T-helper 2 cell treated with Interferon-gamma antibody and Interleukin-4, amounts not matched to agents 5 μg/mL and 100 μg/mL, for 36 hours (primary cell): Measurements from ENCODE around the gene UNKL.

Source experiments
- DNase-seq: peaks from one replicate; pipeline ENCODE4 v3.0.0; 2021; ENCODE audit warnings: low spot score
- H3K27ac Mint-ChIP-seq: one replicate; pipeline ENCODE4 v1.8.0; 2021; ENCODE audit warnings: mild to moderate bottlenecking, mixed read lengths
- H3K27me3 Mint-ChIP-seq: one replicate; pipeline ENCODE4 v1.8.0; 2021; ENCODE audit warnings: low read depth, mixed read lengths
- H3K36me3 Mint-ChIP-seq: one replicate; pipeline ENCODE4 v1.8.0; 2021; ENCODE audit warnings: low read depth, mixed read lengths
- H3K4me1 Mint-ChIP-seq: one replicate; pipeline ENCODE4 v1.8.0; 2021; ENCODE audit warnings: low read depth, mixed read lengths
- H3K4me3 Mint-ChIP-seq: one replicate; pipeline ENCODE4 v1.8.0; 2022; ENCODE audit warnings: mild to moderate bottlenecking, moderate library complexity, mixed read lengths
- H3K9me3 Mint-ChIP-seq: one replicate; pipeline ENCODE4 v1.8.0; 2021; ENCODE audit warnings: mixed read lengths

The UNKL gene

GRCh38 chr16:1346422-1347285, 67.8 kb downstream of the UNKL start:
- peaks cover 17% of the 10 kb centered on the region for H3K4me1 Mint-ChIP-seq
- no peak overlapping the region for H3K4me3 Mint-ChIP-seq
- H3K9me3 Mint-ChIP-seq, result no peaks in the 10 kb centered on the region
- no peak for DNase-seq
- no peak overlapping the region for H3K27ac Mint-ChIP-seq
- H3K36me3 Mint-ChIP-seq, result no peaks in the 10 kb centered on the region
- H3K27me3 Mint-ChIP-seq, result no peaks in the 10 kb centered on the region

GRCh38 chr16:1345651-1346421, 68.7 kb downstream of the UNKL start:
- Mint-ChIP-seq H3K36me3 (no peaks in the 10 kb centered on the region), H3K4me3 (no peak overlapping the region)

GRCh38 chr16:1345087-1345486, 69.4 kb downstream of the UNKL start:
- no peak overlapping the region for H3K4me3 Mint-ChIP-seq
- H3K4me1 Mint-ChIP-seq, result peaks cover 11% of the 10 kb centered on the region
- H3K27ac Mint-ChIP-seq, result no peak overlapping the region
- no peaks in the 10 kb centered on the region for H3K36me3 Mint-ChIP-seq
- H3K27me3 Mint-ChIP-seq, result no peaks in the 10 kb centered on the region
- H3K9me3 Mint-ChIP-seq, result no peaks in the 10 kb centered on the region
- no peak for DNase-seq

More at GRCh38 chr16:1345651-1346421, 68.7 kb downstream of the UNKL start:
- no peak for DNase-seq
- H3K4me1 Mint-ChIP-seq, result peaks cover 17% of the 10 kb centered on the region
- no peak overlapping the region for H3K27ac Mint-ChIP-seq
- H3K9me3 Mint-ChIP-seq, result no peaks in the 10 kb centered on the region
- no peaks in the 10 kb centered on the region for H3K27me3 Mint-ChIP-seq

- H3K36me3 Mint-ChIP-seq, result no peaks in the 10 kb centered on the region
- no peak overlapping the region for H3K27ac Mint-ChIP-seq
- no peak overlapping the region for H3K4me3 Mint-ChIP-seq
- no peaks in the 10 kb centered on the region for H3K27me3 Mint-ChIP-seq
- peaks cover 9% of the 10 kb centered on the region for H3K4me1 Mint-ChIP-seq
- no peak for DNase-seq
- no peaks in the 10 kb centered on the region for H3K9me3 Mint-ChIP-seq
These were observed 70.0 kb downstream of the UNKL start for GRCh38 chr16:1344499-1344898.

GRCh38 chr16:1343428-1344242, 70.9 kb downstream of the UNKL start:
- DNase-seq, result no peak
- H3K27ac Mint-ChIP-seq, result peak overlapping the region; percentile 53
- H3K9me3 Mint-ChIP-seq, result no peaks in the 10 kb centered on the region
- peak overlapping the region; percentile 76 for H3K4me3 Mint-ChIP-seq
- H3K36me3 Mint-ChIP-seq, result no peaks in the 10 kb centered on the region
- no peaks in the 10 kb centered on the region for H3K27me3 Mint-ChIP-seq
- peaks cover 9% of the 10 kb centered on the region for H3K4me1 Mint-ChIP-seq

- DNase-seq, result peak; percentile 81
- H3K4me1 Mint-ChIP-seq, result peaks cover 9% of the 10 kb centered on the region
- H3K36me3 Mint-ChIP-seq, result no peaks in the 10 kb centered on the region
- H3K4me3 Mint-ChIP-seq, result peak overlapping the region; percentile 76
- H3K9me3 Mint-ChIP-seq, result no peaks in the 10 kb centered on the region
- H3K27me3 Mint-ChIP-seq, result no peaks in the 10 kb centered on the region
- peak overlapping the region; percentile 53 for H3K27ac Mint-ChIP-seq
These were observed 71.7 kb downstream of the UNKL start for GRCh38 chr16:1342526-1343427.

- peaks cover 9% of the 10 kb centered on the region for H3K4me1 Mint-ChIP-seq
These were observed 72.7 kb downstream of the UNKL start for GRCh38 chr16:1341495-1342420.

GRCh38 chr16:1340730-1341494, 73.6 kb downstream of the UNKL start:
- Mint-ChIP-seq H3K27ac (no peak overlapping the region), H3K9me3 (no peaks in the 10 kb centered on the region), H3K4me3 (no peak overlapping the region), H3K27me3 (peaks cover 4% of the 10 kb centered on the region), H3K36me3 (no peaks in the 10 kb centered on the region), H3K4me1 (peaks cover 9% of the 10 kb centered on the region)
- DNase-seq, result no peak

More at GRCh38 chr16:1341495-1342420, 72.7 kb downstream of the UNKL start:
- H3K36me3 Mint-ChIP-seq, result no peaks in the 10 kb centered on the region
- H3K9me3 Mint-ChIP-seq, result no peaks in the 10 kb centered on the region
- peak overlapping the region; percentile 76 for H3K4me3 Mint-ChIP-seq
- DNase-seq, result no peak
- H3K27me3 Mint-ChIP-seq, result no peaks in the 10 kb centered on the region
- H3K27ac Mint-ChIP-seq, result no peak overlapping the region

GRCh38 chr16:1338855-1339675, 75.4 kb downstream of the UNKL start:
- Mint-ChIP-seq H3K27ac (no peak overlapping the region), H3K4me1 (peaks cover 9% of the 10 kb centered on the region), H3K9me3 (no peaks in the 10 kb centered on the region), H3K36me3 (no peaks in the 10 kb centered on the region), H3K4me3 (no peak overlapping the region), H3K27me3 (peaks cover 17% of the 10 kb centered on the region)
- DNase-seq, result no peak

- peaks cover 6% of the 10 kb centered on the region for H3K4me1 Mint-ChIP-seq
- H3K36me3 Mint-ChIP-seq, result no peaks in the 10 kb centered on the region
- no peak for DNase-seq
- no peak overlapping the region for H3K4me3 Mint-ChIP-seq
- no peak overlapping the region for H3K27ac Mint-ChIP-seq
- H3K27me3 Mint-ChIP-seq, result peaks cover 17% of the 10 kb centered on the region
- no peaks in the 10 kb centered on the region for H3K9me3 Mint-ChIP-seq
These were observed 76.3 kb downstream of the UNKL start for GRCh38 chr16:1338119-1338730.

- Mint-ChIP-seq H3K27ac (no peak overlapping the region), H3K9me3 (no peaks in the 10 kb centered on the region), H3K4me3 (no peak overlapping the region), H3K27me3 (peaks cover 20% of the 10 kb centered on the region), H3K4me1 (peaks cover 3% of the 10 kb centered on the region), H3K36me3 (no peaks in the 10 kb centered on the region)
- DNase-seq, result no peak
These were observed 77.0 kb downstream of the UNKL start for GRCh38 chr16:1337486-1337885.
